Measurements from ENCODE around the gene RNF2.

The RNF2 gene

DNA sequence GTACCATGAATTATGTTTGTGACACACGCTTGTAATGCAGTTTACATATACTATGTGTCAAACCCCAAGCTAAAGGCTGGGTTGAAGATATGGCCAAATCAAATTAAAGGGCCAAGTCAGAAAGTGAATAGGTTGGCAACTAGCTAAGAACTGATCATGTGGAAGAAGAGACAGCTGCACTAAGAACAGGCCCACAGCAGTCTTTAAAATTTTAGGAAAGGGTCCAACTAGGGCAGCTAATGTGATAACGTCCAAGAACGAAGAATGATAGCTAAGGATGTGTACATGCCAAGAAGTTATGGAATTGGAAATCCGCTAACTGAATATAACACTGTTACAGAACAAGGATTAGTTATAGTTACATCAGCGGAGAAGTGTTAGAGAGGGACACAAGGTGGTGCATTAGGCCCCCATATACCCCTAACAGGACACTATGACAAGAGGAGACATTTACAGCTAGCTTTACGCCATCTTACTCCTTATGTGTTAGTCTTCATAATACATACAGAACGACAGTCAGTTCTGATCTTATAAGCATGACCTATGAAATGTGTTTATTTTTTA, 6.5 kb upstream of the RNF2 start:
- no peak overlapping the region for H3K4me3 ChIP-seq (ENCODE audit: low read depth, low read length)
- no peak for DNase-seq (ENCODE audit: low read depth, low spot score)
- in situ Hi-C loops (cut with HindIII; ENCODE audit: low sequenced_read_pairs) = no loop called here
- TF ChIP-seq CTCF (IDR thresholded peaks at IDR 0.05; ENCODE audit: low read depth, low read length) = no peak

GRCh38 chr1:185039726-185040407, 5.5 kb upstream of the RNF2 start:
- no peak overlapping the region for H3K4me3 ChIP-seq (ENCODE audit: low read depth, low read length)
- in situ Hi-C loops (cut with HindIII; ENCODE audit: low sequenced_read_pairs) = no loop called here
- TF ChIP-seq CTCF (IDR thresholded peaks at IDR 0.05; ENCODE audit: low read depth, low read length) = no peak
- DNase-seq (ENCODE audit: low read depth, low spot score) = no peak

- no peak for TF ChIP-seq CTCF (IDR thresholded peaks at IDR 0.05; ENCODE audit: low read depth, low read length)
- in situ Hi-C loops (cut with HindIII; ENCODE audit: low sequenced_read_pairs) = no loop called here
- no peak for DNase-seq (ENCODE audit: low read depth, low spot score)
- H3K4me3 ChIP-seq (ENCODE audit: low read depth, low read length) = no peak overlapping the region
Observed at GRCh38 chr1:185040408-185040735, 5.0 kb upstream of the RNF2 start.

DNA sequence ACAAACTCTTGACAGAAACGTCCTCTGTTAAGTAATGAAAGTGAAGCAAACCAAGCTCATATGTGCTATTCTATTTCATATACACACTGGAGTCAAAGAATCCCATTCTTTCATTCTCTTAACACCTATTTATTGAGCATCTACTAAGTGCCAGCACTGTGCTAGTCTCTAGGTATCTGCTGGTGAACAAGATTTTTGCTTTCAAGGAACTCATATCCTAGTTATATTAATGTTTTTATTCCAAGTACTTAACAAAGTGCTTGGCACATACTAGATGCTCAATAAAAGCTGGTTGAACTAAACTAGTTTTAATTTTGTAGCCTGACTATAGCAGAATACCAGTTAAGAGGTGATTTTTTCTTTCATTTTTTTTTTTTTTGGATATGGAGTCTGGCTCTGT, 3.6 kb upstream of the RNF2 start:
- no peak overlapping the region for H3K4me3 ChIP-seq (ENCODE audit: low read depth, low read length)
- DNase-seq (ENCODE audit: low read depth, low spot score) = no peak
- no peak for TF ChIP-seq CTCF (IDR thresholded peaks at IDR 0.05; ENCODE audit: low read depth, low read length)
- in situ Hi-C loops (cut with HindIII; ENCODE audit: low sequenced_read_pairs) = no loop called here

GRCh38 chr1:185042737-185043136, 2.6 kb upstream of the RNF2 start:
- in situ Hi-C loops (cut with HindIII; ENCODE audit: low sequenced_read_pairs) = no loop called here

GRCh38 chr1:185044387-185044786, 971 bp upstream of the RNF2 start:
- no peak overlapping the region for H3K4me3 ChIP-seq (ENCODE audit: low read depth, low read length)
- DNase-seq (ENCODE audit: low read depth, low spot score) = no peak
- no peak for TF ChIP-seq CTCF (IDR thresholded peaks at IDR 0.05; ENCODE audit: low read depth, low read length)
- in situ Hi-C loops (cut with HindIII; ENCODE audit: low sequenced_read_pairs) = no loop called here

More at GRCh38 chr1:185042737-185043136, 2.6 kb upstream of the RNF2 start:
- DNase-seq (ENCODE audit: low read depth, low spot score) = no peak
- H3K4me3 ChIP-seq (ENCODE audit: low read depth, low read length) = no peak overlapping the region
- no peak for TF ChIP-seq CTCF (IDR thresholded peaks at IDR 0.05; ENCODE audit: low read depth, low read length)

Data from astrocyte of the spinal cord (primary cell).